NB4 (cell line): ENCODE measurements around the gene CCR5.

Experiments
- DNase-seq: peaks from one replicate; pipeline ENCODE4 v3.0.0; 2010; ENCODE audit warnings: low read depth
- H3K4me3 ChIP-seq: one replicate; pipeline ENCODE4 v1.5.1; 2011; ENCODE audit warnings: mild to moderate bottlenecking, low read depth, low read length, moderate library complexity
- MYC ChIP-seq: IDR thresholded peaks from 2 replicates; pipeline ENCODE4 v1.6.1; 2011; ENCODE audit warnings: low read depth, low read length
- POLR2A ChIP-seq: IDR thresholded peaks from 2 replicates; pipeline ENCODE4 v1.6.1; 2011; ENCODE audit warnings: mild to moderate bottlenecking; ENCODE audit not compliant: insufficient read length; ENCODE audit errors: extremely low read depth
- TF ChIP-seq, protein P1 (sequence below): IDR thresholded peaks from one replicate; pipeline ENCODE4 v1.5.1; 2012; ENCODE audit warnings: low read depth, low read length
- TF ChIP-seq, protein P2 (sequence below): IDR thresholded peaks from 2 replicates; pipeline ENCODE4 v1.6.1; 2011; ENCODE audit warnings: low read depth, low read length

Gene CCR5

DNA sequence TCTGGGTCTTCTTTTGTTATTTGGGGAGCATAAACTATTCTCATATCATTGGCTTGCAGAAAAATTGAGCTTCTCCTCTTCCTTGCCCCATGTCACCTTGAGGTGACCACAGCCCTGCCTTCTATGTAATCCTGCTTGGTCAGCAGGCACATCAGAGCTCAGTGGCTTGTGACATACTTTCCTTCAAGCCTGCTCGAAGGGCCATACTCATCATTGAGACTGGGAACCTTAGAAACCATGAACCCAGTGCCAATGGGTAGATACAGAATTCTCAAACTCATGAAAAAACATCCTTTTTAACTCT, 20.5 kb upstream of the CCR5 start:
- H3K4me3 ChIP-seq = no peak overlapping the region
- TF ChIP-seq MYC (no peak), POLR2A (no peak)
- TF ChIP-seq, protein P1, sequence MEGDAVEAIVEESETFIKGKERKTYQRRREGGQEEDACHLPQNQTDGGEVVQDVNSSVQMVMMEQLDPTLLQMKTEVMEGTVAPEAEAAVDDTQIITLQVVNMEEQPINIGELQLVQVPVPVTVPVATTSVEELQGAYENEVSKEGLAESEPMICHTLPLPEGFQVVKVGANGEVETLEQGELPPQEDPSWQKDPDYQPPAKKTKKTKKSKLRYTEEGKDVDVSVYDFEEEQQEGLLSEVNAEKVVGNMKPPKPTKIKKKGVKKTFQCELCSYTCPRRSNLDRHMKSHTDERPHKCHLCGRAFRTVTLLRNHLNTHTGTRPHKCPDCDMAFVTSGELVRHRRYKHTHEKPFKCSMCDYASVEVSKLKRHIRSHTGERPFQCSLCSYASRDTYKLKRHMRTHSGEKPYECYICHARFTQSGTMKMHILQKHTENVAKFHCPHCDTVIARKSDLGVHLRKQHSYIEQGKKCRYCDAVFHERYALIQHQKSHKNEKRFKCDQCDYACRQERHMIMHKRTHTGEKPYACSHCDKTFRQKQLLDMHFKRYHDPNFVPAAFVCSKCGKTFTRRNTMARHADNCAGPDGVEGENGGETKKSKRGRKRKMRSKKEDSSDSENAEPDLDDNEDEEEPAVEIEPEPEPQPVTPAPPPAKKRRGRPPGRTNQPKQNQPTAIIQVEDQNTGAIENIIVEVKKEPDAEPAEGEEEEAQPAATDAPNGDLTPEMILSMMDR = no peak
- TF ChIP-seq, protein P2, sequence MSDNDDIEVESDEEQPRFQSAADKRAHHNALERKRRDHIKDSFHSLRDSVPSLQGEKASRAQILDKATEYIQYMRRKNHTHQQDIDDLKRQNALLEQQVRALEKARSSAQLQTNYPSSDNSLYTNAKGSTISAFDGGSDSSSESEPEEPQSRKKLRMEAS = no peak
- peak; percentile 57 for DNase-seq

DNA sequence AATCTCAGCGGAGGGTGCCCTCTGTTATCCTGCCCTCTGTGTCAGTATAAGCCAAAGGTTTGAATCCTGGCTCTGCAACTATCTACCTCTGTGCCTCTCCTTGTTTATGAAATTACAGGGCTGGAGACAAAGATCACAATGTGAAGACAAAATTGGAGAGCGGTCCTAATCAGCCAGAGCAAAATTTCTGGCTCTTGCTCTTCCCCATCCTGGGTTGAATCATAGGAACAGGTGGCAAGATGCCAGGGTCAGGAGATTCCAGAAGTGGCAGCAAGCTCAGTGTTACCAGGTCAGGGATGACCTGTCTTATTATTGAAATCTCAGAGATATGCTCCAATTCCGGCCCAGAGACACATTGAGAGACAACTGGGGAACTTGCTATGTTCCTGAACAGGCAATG, 19.1 kb upstream of the CCR5 start:
- TF ChIP-seq POLR2A (no peak), MYC (no peak)
- TF ChIP-seq, protein P2 = no peak
- TF ChIP-seq, protein P1 = no peak
- DNase-seq = no peak
- H3K4me3 ChIP-seq = no peak overlapping the region

DNA sequence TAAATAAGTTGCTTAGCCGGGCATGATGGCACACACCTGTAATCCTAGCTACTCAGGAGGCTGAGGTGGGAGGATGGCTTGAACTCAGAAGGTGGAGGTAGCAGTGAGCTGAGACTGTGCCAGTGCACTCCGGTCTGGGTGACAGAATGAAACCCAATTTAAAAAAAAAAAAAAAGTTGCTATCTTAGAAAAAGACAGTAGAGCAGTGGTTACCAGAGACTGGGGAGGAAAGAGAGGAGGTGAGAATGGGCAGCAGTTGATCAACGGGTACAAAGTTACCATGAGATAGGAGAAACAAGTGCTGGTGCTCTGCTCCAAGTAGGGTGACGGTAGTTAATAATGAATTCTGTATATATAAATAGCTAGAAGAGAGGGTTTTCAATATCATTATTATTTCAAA, 17.7 kb upstream of the CCR5 start:
- TF ChIP-seq, protein P2 = no peak
- TF ChIP-seq, protein P1 = no peak
- TF ChIP-seq POLR2A (no peak), MYC (no peak)
- DNase-seq = no peak
- H3K4me3 ChIP-seq = no peak overlapping the region

DNA sequence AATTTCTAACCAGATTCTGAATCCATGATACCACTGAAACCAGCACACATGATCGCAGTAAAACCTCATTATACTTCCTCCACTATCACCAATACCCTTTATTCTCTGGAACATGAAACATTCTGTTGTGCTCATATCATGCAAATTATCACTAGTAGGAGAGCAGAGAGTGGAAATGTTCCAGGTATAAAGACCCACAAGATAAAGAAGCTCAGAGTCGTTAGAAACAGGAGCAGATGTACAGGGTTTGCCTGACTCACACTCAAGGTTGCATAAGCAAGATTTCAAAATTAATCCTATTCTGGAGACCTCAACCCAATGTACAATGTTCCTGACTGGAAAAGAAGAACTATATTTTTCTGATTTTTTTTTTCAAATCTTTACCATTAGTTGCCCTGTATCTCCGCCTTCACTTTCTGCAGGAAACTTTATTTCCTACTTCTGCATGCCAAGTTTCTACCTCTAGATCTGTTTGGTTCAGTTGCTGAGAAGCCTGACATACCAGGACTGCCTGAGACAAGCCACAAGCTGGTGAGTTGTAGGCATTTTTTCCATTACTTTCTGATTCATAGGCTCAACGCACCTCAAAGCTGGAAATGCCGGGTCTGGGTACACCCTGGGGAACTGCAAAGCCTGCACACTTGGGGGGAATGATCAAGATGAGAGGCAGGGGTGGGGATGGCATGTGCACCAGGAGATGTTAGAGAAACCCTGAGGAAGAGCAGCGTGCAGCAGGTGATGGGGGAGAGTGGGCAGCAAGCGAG, 16.9 kb upstream of the CCR5 start, which contains the start of gene CCR2:
Gene CCR2 (plus strand): TSS at position 465 of the 764 bp plus-strand sequence. CDS start 3,417 bp downstream, outside the sequence.
- DNase-seq = peak; percentile 83
- TF ChIP-seq, protein P2 = no peak
- TF ChIP-seq MYC = no peak; the same call in 1 of the 2 replicates
- TF ChIP-seq, protein P1 = no peak
- no peak for TF ChIP-seq POLR2A
- peak within 1 kb of the TSS; percentile 33 for H3K4me3 ChIP-seq

DNA sequence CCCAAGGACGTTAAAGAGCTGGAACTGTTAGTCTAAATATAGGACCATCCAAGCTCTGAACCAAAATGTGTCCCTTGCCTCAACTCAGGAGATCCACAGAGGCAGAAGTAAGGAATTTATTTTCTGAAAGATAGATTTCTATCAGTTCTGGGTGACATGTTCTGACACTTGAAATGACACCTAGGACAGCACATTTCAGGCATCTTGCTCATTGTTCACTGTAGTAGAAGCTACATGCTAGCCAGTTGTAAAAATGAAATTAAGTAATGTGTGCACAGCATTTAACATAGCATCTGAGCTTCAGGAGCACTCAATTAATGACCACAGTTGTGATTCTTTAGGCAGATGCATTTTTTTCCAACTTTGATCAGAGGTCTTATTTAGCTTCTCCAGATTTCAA, 16.3 kb upstream of the CCR5 start:
- TF ChIP-seq POLR2A = no peak
- TF ChIP-seq, protein P2 = no peak
- TF ChIP-seq, protein P1 = no peak
- no peak for TF ChIP-seq MYC
- H3K4me3 ChIP-seq = peak overlapping the region; percentile 33
- DNase-seq = no peak

DNA sequence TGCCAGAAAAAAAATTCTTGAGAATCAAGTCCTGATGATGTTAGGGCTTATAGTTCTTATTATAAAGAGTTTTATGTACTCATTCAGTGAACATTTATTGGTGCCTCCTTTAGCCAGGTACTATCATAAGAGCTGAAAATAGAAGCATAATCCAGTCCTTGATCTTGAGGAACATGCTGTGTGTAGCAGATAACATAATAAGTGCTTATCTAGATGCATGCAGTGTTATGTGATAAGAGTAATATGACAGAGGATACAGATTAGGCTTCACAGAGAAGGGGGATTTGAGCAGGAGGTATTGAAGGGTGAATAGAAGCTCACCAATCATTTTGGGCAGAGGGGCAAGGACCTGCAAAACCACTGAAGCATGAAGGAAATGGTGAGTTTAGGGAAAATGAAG, 15.8 kb upstream of the CCR5 start:
- TF ChIP-seq MYC = no peak
- TF ChIP-seq, protein P2 = no peak
- TF ChIP-seq, protein P1 = no peak
- no peak for TF ChIP-seq POLR2A
- H3K4me3 ChIP-seq = peak overlapping the region; percentile 33
- no peak for DNase-seq
